GM12878 (cell line): Measurements from ENCODE around the gene CRYGN. TPM values are rescaled to one million over a fixed set of nuclear protein-coding genes. Genes with fewer than 3 reads are reported as not detected.

ENCODE experiments used
- ATAC-seq: fragments of 200-7000 bp; cut with Tn5 transposase; 3 replicates; pipeline ENCODE4 v1.9.1; 2020; ENCODE audit warnings: mild to moderate bottlenecking, moderate library complexity
- BruUV-seq: library from RNA; stranded (reverse); fragments of 400-500 nt; replicated peaks from 2 replicates; lab custom pipeline; 2021; lab: Mats Ljungman, UMichigan
- CTCF ChIA-PET: fragments of 300-600 bp; sonication (Branson Sonifier 250); formaldehyde crosslinking; extraction: SDS; loops from one replicate; lab custom pipeline; 2021; ENCODE audit warnings: inconsistent platforms; lab: Yijun Ruan, JAX
- POLR2A ChIA-PET: fragments of 350-600 bp; formaldehyde crosslinking; extraction: SDS; loops from one replicate; lab custom pipeline; 2021; ENCODE audit warnings: inconsistent platforms; lab: Charles Lee
- RAD21 ChIA-PET: fragments of 300-600 bp; sonication (Branson Sonifier 250); formaldehyde crosslinking; loops from one replicate; lab custom pipeline; 2023; ENCODE audit warnings: antibody characterized with exemption; ENCODE audit not compliant: unreplicated experiment; lab: Charles Lee
- SMC1A ChIA-PET: fragments of 300-600 bp; sonication (Branson Sonifier 250); formaldehyde crosslinking; loops from one replicate; lab custom pipeline; 2023; ENCODE audit not compliant: unreplicated experiment, uncharacterized antibody; lab: Charles Lee
- DNase-seq: peaks from one replicate; pipeline ENCODE4 v3.0.0-alpha.2; 2011; ENCODE audit warnings: low read depth, low spot score
- FAIRE-seq: peaks from 3 replicates; lab custom pipeline; 2011; peaks lifted over from hg19 to GRCh38; lab: Jason Lieb, UNC
- H2AFZ ChIP-seq: 2 replicates; pipeline ENCODE4 v1.6.0; 2011; ENCODE audit warnings: low read depth, low read length, control low read depth; ENCODE audit not compliant: control insufficient read depth
- H3K27ac ChIP-seq: 2 replicates; pipeline ENCODE4 v1.5.1; 2011; ENCODE audit warnings: control low read depth; ENCODE audit not compliant: control insufficient read depth, insufficient read depth
- H3K27me3 ChIP-seq, 2 experiments: replicated peaks in 1 of 2; 2 replicates each; pipeline versions ENCODE4 v1.6.0 to v1.6.1; 2011; ENCODE audit warnings: low read length in 1 of 2; ENCODE audit not compliant: control insufficient read depth in 2 of 2, insufficient read depth in 2 of 2
- H3K36me3 ChIP-seq, 2 experiments: 2 replicates each; pipeline ENCODE4 v1.5.1; 2011; ENCODE audit warnings: low read length in 1 of 2; ENCODE audit not compliant: control insufficient read depth in 2 of 2, insufficient read depth in 2 of 2
- H3K4me1 ChIP-seq: 2 replicates; pipeline ENCODE4 v1.6.1; 2011; ENCODE audit warnings: mild to moderate bottlenecking, low read length, moderate library complexity, mixed read lengths; ENCODE audit not compliant: control insufficient read depth, insufficient read depth
- H3K4me2 ChIP-seq: 2 replicates; pipeline ENCODE4 v1.6.0; 2011; ENCODE audit warnings: control low read depth; ENCODE audit not compliant: control insufficient read depth, insufficient read depth
- H3K4me3 ChIP-seq: fragments of 200-600 bp; sonication (generic); 2 replicates; pipeline ENCODE4 v1.5.1; 2016
- H3K79me2 ChIP-seq: 2 replicates; pipeline ENCODE4 v1.6.0; 2011; ENCODE audit warnings: low read length; ENCODE audit not compliant: control insufficient read depth, insufficient read depth
- H3K9ac ChIP-seq: 2 replicates; pipeline ENCODE4 v1.8.0; 2011; ENCODE audit warnings: low read length, control low read depth, mixed read lengths; ENCODE audit not compliant: control insufficient read depth, insufficient read depth
- H3K9me3 ChIP-seq: replicated peaks from 3 replicates; pipeline ENCODE4 v1.5.1; 2011; ENCODE audit warnings: mild to moderate bottlenecking, low read length; ENCODE audit not compliant: control insufficient read depth, insufficient read depth
- H4K20me1 ChIP-seq: 2 replicates; pipeline ENCODE4 v1.6.0; 2011; ENCODE audit not compliant: control insufficient read depth, insufficient read depth
- EGR1 ChIP-seq, 2 experiments: IDR thresholded peaks; 1 replicate in 1 of 2; 2 replicates in 1 of 2; pipeline ENCODE4 v1.6.1; 2011 to 2012; ENCODE audit warnings: low read depth in 2 of 2, low read length in 2 of 2, borderline replicate concordance in 1 of 2, mild to moderate bottlenecking in 1 of 2, moderate library complexity in 1 of 2
- FOXM1 ChIP-seq: IDR thresholded peaks from 2 replicates; pipeline ENCODE4 v1.6.1; 2012; ENCODE audit warnings: low read depth, mild to moderate bottlenecking, inconsistent platforms, low read length, moderate library complexity
- HCFC1 ChIP-seq: fragments of 150-350 bp; IDR thresholded peaks from 2 replicates; pipeline ENCODE4 v1.6.1; 2014; ENCODE audit warnings: low read length
- LARP7 ChIP-seq: fragments of 450-650 bp; IDR thresholded peaks from 2 replicates; pipeline ENCODE4 v1.6.1; 2017; ENCODE audit warnings: mild to moderate bottlenecking
- PAX8 ChIP-seq: fragments of 450-650 bp; IDR thresholded peaks from 2 replicates; pipeline ENCODE4 v1.6.1; 2017; ENCODE audit warnings: mild to moderate bottlenecking, moderate library complexity
- POLR2A ChIP-seq: IDR thresholded peaks from 2 replicates; pipeline ENCODE4 v1.6.1; 2011; ENCODE audit warnings: low read depth, mild to moderate bottlenecking, low read length
- POLR2AphosphoS5 ChIP-seq: IDR thresholded peaks from 2 replicates; pipeline ENCODE4 v1.6.1; 2011; ENCODE audit warnings: mild to moderate bottlenecking, low read length, inconsistent platforms
- RAD51 ChIP-seq: fragments of 450-650 bp; IDR thresholded peaks from 2 replicates; pipeline ENCODE4 v1.6.1; 2016; ENCODE audit warnings: moderate library complexity, mild to moderate bottlenecking, inconsistent platforms
- RBBP5 ChIP-seq: fragments of 200-600 bp; sonication (generic); conservative IDR thresholded peaks from 2 replicates; pipeline ENCODE4 v1.6.1; 2016
- SUZ12 ChIP-seq: fragments of 200-600 bp; sonication (generic); IDR thresholded peaks from one replicate; pipeline ENCODE4 v1.6.1; 2018; ENCODE audit warnings: antibody characterized with exemption, mild to moderate bottlenecking; ENCODE audit not compliant: unreplicated experiment
- WRNIP1 ChIP-seq: IDR thresholded peaks from 2 replicates; pipeline ENCODE4 v1.6.1; 2011; ENCODE audit warnings: low read depth, low read length, improper control_type of control experiment, borderline replicate concordance
- ZBTB11 ChIP-seq: fragments of 450-650 bp; formaldehyde crosslinking; IDR thresholded peaks from 2 replicates; pipeline ENCODE4 v1.5.0; 2022; ENCODE audit warnings: mild to moderate bottlenecking, missing genetic modification characterization
- ZNF217 ChIP-seq: fragments of 450-650 bp; IDR thresholded peaks from 2 replicates; pipeline ENCODE4 v1.6.1; 2017; ENCODE audit warnings: antibody characterized with exemption, mild to moderate bottlenecking
- WGBS: methylation state at CpG from one replicate; pipeline ENCODE4 v1.1.6; 2016; ENCODE audit warnings: low lambda C conversion rate; ENCODE audit not compliant: insufficient replicate concordance, insufficient coverage; ENCODE audit errors: missing lambda C conversion rate; 5-methylcytosine and 5-hydroxymethylcytosine counted together
- in situ Hi-C: fragments of 300-500 bp; cut with MboI; formaldehyde crosslinking; loops from 9 replicates; pipeline ENCODE4 v1.14.3; 2018; ENCODE audit warnings: mixed read lengths
- intact Hi-C: fragments of 100-400 bp; cut with micrococcal nuclease; formaldehyde crosslinking; loops from one replicate; pipeline ENCODE4 v1.14.2; 2022; ENCODE audit not compliant: unreplicated experiment
- polyA plus RNA-seq, 11 experiments: library from polyadenylated mRNA; depleted of rRNA in 4 of 11; unstranded in 6 of 11; stranded (reverse) in 5 of 11; fragments of >200 nt; fragmentation: Nextera tagmentation in 4 of 11; fragmentation: Illumina TruSeq in 1 of 11; extraction: Ambion mirVana in 4 of 11; extraction: Trizol in 1 of 11; gene quantifications; 1 replicate in 1 of 11; 2 replicates in 10 of 11; pipeline versions ENCODE4 v1.2.1 to v1.2.3, GENCODE V29; 2011 to 2016; ENCODE audit warnings: inconsistent platforms in 2 of 11, missing spikeins in 2 of 11, low read depth in 1 of 11
- total RNA-seq, 4 experiments: library from RNA; depleted of rRNA in 3 of 4; stranded (reverse); fragments of >200 nt in 3 of 4; fragmentation: Illumina TruSeq in 1 of 4; extraction: Trizol in 1 of 4; gene quantifications; 2 replicates each; pipeline versions ENCODE4 v1.2.1 to v1.2.3, GENCODE V29; 2013 to 2021

Gene CRYGN
- total and polyA plus RNA-seq, 10 of the 15 experiments (the other 5 are each of a cell fraction or from before 2014, with no cell fraction given), result not detected

DNA sequence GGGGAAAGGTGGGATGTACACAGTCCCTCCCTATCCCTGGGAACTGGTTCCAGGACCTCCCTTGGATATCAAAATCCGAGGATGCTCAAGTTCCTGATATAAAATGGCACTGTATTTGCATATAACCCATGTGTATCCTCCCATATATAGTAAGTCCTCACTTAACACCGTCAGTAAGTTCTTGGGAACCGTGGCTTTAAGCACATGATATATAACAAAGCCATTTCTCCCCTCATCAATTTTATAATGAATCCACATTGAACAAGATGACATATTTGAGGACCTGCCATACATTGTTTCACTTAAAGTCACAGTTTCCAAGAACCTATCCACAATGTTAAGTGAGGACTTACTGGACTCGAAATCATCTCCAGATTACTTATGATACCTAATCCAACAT lies 5.4 kb downstream of the CRYGN start:
- in situ Hi-C loops (no loop called here), intact Hi-C loops (no loop called here)

More for the DNA sequence above, 5.4 kb downstream of the CRYGN start:
- Histone ChIP-seq H3K4me3 (no peak overlapping the region), H3K9me3 (no peaks in the 10 kb centered on the region)
- POLR2A ChIA-PET, result no interaction called here
- no peak for TF ChIP-seq ZBTB11 (CRISPR knock-in tag)
- TF ChIP-seq HCFC1, result no peak
- TF ChIP-seq RAD51, result no peak
- no peak for TF ChIP-seq LARP7
- TF ChIP-seq POLR2A, result no peak
- no peak for TF ChIP-seq WRNIP1
- TF ChIP-seq ZNF217, result no peak
- TF ChIP-seq FOXM1, result no peak
- no peak for TF ChIP-seq PAX8
- TF ChIP-seq EGR1 (IDR thresholded peaks at IDR 0.05; ENCODE audit: borderline replicate concordance in 1 of 2, low read depth in 2 of 2, low read length in 2 of 2), result no peak
- no peak for TF ChIP-seq SUZ12
- no peak for TF ChIP-seq RBBP5
- TF ChIP-seq POLR2AphosphoS5, result no peak
- TF ChIP-seq, all 136 proteins: peak for 0
- no peaks in the 10 kb centered on the region for H3K79me2 ChIP-seq
- SMC1A ChIA-PET, result no interaction called here
- H3K4me1 ChIP-seq, result peaks cover 17% of the 10 kb centered on the region
- H3K9ac ChIP-seq, result no peak overlapping the region
- no peak overlapping the region for H3K27ac ChIP-seq
- FAIRE-seq, result no peak
- CTCF ChIA-PET, result no interaction called here
- RAD21 ChIA-PET, result no interaction called here
- no peak for DNase-seq
- BruUV-seq, result no TSS peak
- 28% methylated on average over 4 of the region's 4 CpGs for WGBS
- H3K4me2 ChIP-seq, result no peak overlapping the region
- peaks cover 0 to 1% of the 10 kb centered on the region in 2 experiments; a peak in 2 of 4 replicates for H3K27me3 ChIP-seq
- ATAC-seq, result no peak
- no peaks in the 10 kb centered on the region for H3K36me3 ChIP-seq
- H4K20me1 ChIP-seq, result no peaks in the 10 kb centered on the region
- no peak overlapping the region for H2AFZ ChIP-seq
